Epithelial cell of prostate (primary cell): Measurements from ENCODE around the gene OXCT2.
"Not testable (repeated sequence)": the region's sequence is repeated elsewhere in the genome, so short reads cannot be mapped to it uniquely, and the experiment has no call there.

ENCODE experiments used
- DNase-seq: peaks from one replicate; pipeline ENCODE4 v3.0.0-alpha.2; 2011; ENCODE audit warnings: low read depth, low spot score
- H3K27ac ChIP-seq: fragments of 450-650 bp; 2 replicates; pipeline ENCODE4 v1.5.1; 2017; ENCODE audit warnings: mild to moderate bottlenecking

Gene OXCT2

GRCh38 chr1:39788426-39788757 lies 17.2 kb upstream of the OXCT2 start:
- no peak for DNase-seq
- no peak overlapping the region for H3K27ac ChIP-seq

DNA sequence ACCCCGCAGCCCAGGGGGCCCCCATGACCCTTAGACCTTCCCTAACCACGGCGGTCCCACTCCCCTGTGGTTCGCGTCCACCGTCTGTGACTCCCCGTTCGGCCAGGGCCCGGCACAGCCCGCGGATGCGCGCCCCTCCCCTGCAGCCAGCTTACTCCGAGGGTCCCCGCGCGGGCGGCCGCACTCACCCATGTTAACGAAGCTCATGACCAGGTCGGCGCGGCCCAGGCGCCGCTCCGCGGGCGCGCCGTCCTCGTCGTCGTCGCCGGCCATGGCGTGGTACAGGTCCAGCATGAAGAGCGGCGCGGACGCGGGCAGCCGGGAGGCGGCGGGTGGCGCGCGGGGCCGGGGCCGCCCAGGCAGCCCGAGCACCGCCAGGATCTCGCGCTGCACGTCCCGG lies 16.8 kb upstream of the OXCT2 start:
- H3K27ac ChIP-seq, DNase-seq: not testable (repeated sequence)

- no peak for DNase-seq
- no peak overlapping the region for H3K27ac ChIP-seq
Observed at GRCh38 chr1:39787468-39787867, 16.3 kb upstream of the OXCT2 start.

GRCh38 chr1:39787108-39787375 lies 15.9 kb upstream of the OXCT2 start:
- not testable (repeated sequence) for H3K27ac ChIP-seq, DNase-seq

DNA sequence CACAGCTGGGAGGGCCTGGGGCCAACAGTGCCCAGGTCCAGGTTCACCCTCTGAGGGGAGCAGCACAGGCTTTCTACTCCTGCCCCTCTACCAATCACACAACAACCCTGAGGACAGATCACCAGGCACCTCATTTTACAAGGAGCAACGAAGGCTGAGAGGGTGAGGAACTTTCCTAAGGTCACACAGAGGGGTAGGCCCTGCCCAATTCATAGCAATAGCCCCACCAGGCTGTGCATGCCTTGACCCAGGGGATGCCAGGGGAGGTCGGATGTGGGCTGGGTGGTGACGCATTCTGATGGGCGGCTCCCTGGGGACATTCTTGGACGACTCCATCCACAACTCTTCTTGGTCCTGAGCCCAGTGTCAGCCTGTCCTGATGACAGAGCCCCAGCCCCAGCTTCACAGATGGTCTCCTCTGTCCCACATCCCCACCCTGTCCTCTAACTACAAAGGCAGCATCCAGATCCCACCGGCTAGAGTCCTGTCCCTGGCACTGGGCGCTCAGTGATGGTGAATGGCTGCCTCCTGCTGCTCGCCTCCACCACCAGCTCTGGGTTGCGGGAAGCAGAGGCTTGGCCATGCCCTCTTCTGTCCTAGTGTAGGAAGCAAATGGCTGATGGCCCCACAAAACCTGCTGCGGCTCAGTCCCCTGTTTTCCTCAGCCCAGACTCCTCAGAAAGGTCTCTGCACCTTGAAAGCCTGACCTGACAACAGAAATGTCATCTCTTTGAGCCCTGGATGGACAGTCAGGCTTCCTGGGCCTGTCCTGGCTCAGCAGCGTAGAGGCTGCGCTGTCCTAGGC lies 15.4 kb upstream of the OXCT2 start:
- not testable (repeated sequence) for H3K27ac ChIP-seq, DNase-seq

DNA sequence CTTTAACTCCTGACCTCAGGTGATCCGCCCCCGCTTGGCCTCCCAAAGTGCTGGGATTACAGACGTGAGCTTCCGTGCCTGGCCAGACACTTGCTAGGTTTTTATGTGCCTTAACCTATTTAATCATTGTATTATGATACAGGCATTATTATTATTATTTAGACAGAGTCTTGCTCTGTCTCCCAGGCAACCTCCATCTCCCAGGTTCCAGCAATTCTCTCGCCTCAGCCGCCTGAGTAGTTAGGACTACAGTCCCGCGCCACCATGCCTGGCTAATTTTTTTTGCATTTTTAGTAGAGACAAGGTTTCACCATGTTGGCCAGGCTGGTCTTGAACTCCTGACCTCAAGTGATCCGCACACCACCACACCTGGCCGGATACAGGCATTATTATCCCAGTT lies 11.5 kb upstream of the OXCT2 start:
- H3K27ac ChIP-seq, DNase-seq: not testable (repeated sequence)

- no peak overlapping the region for H3K27ac ChIP-seq
- DNase-seq: no peak
Observed at GRCh38 chr1:39782103-39782502, 11.0 kb upstream of the OXCT2 start.

DNA sequence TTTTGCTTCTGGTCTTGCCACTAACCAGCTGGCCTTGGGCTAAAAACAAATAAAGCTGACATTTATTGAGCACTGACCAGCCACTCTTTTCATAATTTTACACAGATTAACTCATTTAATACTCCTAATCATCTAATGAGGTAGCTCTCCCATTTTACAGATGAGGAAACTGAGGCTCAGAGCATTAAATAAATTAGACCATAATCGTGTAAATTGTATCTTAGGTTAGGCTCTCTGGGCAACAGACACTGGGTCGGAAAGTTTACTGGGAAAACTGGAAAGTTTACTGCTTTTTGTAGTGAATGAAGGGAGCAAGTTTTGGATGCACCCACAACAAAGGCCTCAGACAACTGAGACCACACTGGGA lies 10.2 kb upstream of the OXCT2 start:
- no peak for DNase-seq
- H3K27ac ChIP-seq: no peak overlapping the region

DNA sequence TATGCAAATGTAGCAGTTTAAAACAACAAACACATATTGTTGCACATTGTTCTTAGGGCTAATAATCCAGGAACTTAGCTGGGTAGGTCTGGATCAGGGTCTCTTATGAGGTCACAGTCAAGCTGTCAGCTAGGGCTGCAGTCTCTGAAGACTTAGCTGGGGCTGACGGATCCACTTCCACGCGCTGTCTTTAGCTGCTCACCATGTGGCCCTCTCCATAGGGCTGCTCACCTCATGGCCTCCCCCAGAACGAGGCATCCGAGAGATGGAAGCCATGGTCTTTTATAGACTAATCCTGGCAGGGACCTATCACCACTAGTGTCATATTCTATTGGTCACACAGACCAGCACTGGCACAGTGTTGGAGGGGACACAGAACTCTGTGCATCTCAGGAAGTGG lies 8.7 kb upstream of the OXCT2 start:
- DNase-seq: no peak
- no peak overlapping the region for H3K27ac ChIP-seq

DNA sequence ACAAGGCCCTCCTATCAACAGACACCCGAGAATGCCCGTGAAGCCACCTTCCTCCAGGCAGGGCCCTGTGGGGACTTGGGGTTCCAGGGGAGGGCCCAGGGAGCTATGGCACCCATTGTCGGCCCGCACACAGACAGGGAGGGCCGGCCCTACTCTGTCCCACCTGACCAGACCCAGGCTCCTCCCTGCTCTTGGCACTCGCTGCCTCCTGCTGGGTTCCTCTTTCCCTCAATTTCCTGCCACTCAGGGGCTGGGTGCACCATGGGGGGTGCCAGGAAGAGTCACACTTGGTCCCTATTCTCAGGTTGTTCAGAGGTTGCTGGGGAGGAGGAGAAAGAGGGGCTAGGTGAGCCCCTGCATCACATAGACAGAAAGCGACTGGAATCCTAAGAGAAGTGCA lies 8.0 kb upstream of the OXCT2 start:
- no peak for DNase-seq
- H3K27ac ChIP-seq: no peak overlapping the region

- not testable (repeated sequence) for DNase-seq, H3K27ac ChIP-seq
Observed at GRCh38 chr1:39778463-39779099, 7.4 kb upstream of the OXCT2 start.

GRCh38 chr1:39777896-39778295 lies 6.7 kb upstream of the OXCT2 start:
- not testable (repeated sequence) for DNase-seq, H3K27ac ChIP-seq

GRCh38 chr1:39777306-39777705 lies 6.2 kb upstream of the OXCT2 start:
- no peak for DNase-seq
- no peak overlapping the region for H3K27ac ChIP-seq

DNA sequence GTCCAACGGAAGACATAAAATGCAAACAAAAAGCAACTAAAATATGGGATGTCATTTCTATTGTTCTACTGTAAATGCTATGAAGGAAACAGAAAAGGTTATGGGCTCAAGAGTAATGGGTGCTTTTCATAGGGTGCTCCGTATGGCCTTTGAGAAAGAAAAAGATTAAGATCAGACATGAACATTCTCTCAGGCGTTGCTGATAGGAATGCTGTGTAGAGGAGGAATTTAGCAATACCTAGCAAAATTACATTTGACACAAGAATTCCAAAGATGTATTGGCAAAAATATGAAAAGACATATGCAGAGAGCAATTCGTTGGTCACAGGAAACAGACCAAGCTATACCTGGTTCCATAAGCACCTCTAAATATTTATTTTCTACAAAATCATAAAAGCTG lies 5.7 kb upstream of the OXCT2 start:
- no peak for DNase-seq
- no peak overlapping the region for H3K27ac ChIP-seq

GRCh38 chr1:39776400-39776713 lies 5.2 kb upstream of the OXCT2 start:
- H3K27ac ChIP-seq: no peak overlapping the region
- no peak for DNase-seq

DNA sequence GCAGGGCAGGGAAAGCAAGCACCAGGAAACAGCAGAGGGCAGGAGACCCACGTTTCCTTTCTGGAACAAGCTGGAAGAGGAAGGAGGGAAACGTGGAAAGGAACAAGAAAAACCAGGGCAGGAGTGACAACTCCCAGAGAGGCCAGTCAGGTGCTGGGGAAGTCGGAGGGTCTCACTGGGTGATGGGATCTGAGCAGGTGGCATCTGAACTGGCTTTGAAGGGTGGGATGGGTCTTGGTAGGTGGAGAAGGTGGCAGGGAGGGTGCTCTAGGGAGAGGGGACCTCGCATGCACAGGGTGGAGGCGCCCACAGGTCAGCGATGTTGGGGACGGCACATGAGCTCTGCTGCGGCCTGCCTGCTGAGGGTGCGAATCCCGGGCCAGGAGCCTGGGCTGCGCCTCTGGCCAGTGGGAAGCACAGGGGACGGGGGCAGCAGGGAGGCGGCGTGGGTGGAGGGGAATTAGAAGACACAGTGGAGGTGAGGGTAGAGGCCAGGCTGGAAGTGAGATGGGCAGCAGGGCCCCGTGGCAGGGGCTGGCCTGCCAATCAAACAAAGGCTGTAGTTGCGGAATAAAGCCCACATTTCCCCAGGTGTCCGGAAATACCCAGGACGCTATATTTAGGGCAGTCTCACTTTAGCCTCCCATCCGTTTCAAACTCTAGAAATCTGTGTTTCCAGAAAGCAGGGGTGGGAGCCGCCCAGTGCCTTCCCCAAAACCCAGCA lies 4.7 kb upstream of the OXCT2 start:
- not testable (repeated sequence) for DNase-seq, H3K27ac ChIP-seq

GRCh38 chr1:39775141-39775540 lies 4.0 kb upstream of the OXCT2 start:
- not testable (repeated sequence) for DNase-seq

DNA sequence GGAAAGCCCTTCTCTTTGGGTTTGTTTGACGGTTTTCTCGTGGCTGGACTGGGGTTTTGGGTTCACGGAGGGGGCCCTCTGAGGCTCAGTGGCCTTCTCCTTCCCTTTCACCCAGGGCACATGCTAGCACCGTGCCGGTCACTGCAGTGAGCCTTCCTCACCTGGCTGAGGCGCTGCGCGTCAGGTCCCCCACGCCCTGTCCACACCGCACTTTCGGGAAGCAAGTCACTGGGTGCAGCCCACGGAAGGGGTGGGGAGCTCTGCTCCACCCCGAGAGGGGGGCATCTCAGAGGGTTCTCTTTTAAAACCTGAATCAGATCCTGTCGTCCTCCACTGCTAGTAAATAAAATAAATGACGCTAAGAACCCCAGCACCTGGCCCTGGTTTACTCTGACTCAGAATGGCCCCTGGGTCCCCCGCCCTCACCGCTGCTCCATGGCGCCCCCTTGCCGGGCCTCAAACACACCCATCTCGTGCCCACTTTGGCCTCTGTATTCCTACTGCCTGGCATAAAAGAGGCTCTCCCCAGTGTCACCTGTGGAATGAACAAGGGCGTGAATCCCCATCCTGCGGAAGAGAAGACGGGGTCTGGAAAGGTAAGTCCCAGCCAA lies 2.3 kb upstream of the OXCT2 start:
- not testable (repeated sequence) for H3K27ac ChIP-seq, DNase-seq

More at GRCh38 chr1:39775141-39775540, 4.0 kb upstream of the OXCT2 start:
- not testable (repeated sequence) for H3K27ac ChIP-seq

DNA sequence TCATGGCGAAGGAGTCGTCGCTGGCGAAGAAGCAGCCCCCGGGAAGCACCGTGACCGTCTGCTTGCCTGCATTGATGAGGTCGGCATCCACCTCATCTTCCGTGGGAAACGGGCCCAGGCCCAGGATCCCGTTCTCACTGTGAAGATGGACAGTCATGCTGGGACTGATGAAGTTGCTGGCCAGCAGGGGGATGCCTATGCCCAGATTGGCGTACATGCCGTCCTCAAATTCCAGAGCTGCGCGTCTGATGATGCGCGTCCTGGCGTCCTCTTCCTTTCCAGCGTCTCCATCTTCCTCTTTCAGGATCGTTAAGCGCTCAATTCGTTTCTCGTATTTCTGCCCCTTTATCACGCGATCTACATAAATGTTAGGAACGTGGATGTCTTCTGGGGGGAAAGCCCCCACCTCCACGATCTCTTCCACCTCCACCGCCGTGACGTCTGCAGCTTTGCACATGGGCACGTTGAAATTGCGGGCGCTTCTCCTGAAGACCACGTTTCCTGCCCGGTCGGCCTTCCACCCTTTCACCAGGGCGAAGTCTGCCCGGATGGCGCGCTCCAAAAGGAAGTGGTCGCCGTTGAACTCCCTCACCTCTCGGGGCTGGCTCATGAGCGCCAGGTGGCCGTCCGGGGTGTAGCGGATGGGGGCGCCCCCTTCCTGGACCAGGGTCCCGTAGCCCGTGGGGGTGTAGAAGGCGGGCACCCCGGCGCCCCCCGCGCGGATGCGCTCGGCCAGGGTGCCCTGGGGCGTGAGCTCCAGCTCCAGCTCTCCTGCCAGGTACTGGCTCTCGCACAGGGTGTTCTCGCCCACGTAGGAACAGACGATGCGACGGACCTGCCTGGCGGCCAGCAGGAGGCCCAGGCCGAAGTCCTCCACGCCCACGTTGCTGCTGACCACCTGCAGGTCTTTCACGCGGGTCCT lies 787 bp downstream of the OXCT2 start:
- H3K27ac ChIP-seq, DNase-seq: not testable (repeated sequence)

GRCh38 chr1:39769502-39769901 lies 1.6 kb downstream of the OXCT2 start:
- not testable (repeated sequence) for H3K27ac ChIP-seq, DNase-seq
